Testis (tissue), 3 donors: ENCODE data around the gene GRM8. TPM values are rescaled to one million over a fixed set of nuclear protein-coding genes. Genes with fewer than 3 reads are reported as not detected.

Source experiments
- DNase-seq: peaks from one replicate; pipeline ENCODE4 v3.0.0-alpha.2; 2019
- H3K27ac ChIP-seq, 2 donors: fragments of 200-600 bp; sonication (generic); one replicate each; pipeline ENCODE4 v1.5.1; 2019
- H3K27me3 ChIP-seq: fragments of 200-600 bp; sonication (generic); one replicate; pipeline ENCODE4 v1.5.1; 2019
- H3K36me3 ChIP-seq: fragments of 200-600 bp; sonication (generic); one replicate; pipeline ENCODE4 v1.5.1; 2017; ENCODE audit warnings: low read depth; ENCODE audit errors: missing control alignments
- H3K4me1 ChIP-seq: fragments of 200-600 bp; sonication (generic); one replicate; pipeline ENCODE4 v1.5.1; 2019
- H3K4me3 ChIP-seq, 2 donors: fragments of 200-600 bp; sonication (generic); one replicate each; pipeline ENCODE4 v1.5.1; 2017 to 2019
- H3K9me3 ChIP-seq: fragments of 200-600 bp; sonication (generic); one replicate; pipeline ENCODE4 v1.5.1; 2017
- POLR2A ChIP-seq: fragments of 450-650 bp; IDR thresholded peaks from one replicate; pipeline ENCODE4 v1.6.1; 2017; ENCODE audit warnings: antibody characterized with exemption, mild to moderate bottlenecking, moderate library complexity
- WGBS, 2 donors: methylation state at CpG; one replicate each; pipeline ENCODE4 v1.1.5; 2018; 5-methylcytosine and 5-hydroxymethylcytosine counted together
- intact Hi-C: fragments of 100-400 bp; cut with DNase I; formaldehyde crosslinking; loops from one replicate; pipeline ENCODE4 v1.15.1; 2023; ENCODE audit warnings: low total_unique reads
- polyA plus RNA-seq: library from polyadenylated mRNA; stranded (reverse); fragments of 350-450 nt; fragmentation: Illumina TruSeq; extraction: RNeasy Lipid Tissue Mini Kit (QIAGEN cat#74804); gene quantifications from one replicate; pipeline ENCODE4 v1.2.3, GENCODE V29; 2014; ENCODE audit warnings: low read depth, low replicate concordance; ENCODE audit not compliant: insufficient read depth
- total RNA-seq, 2 donors: library from RNA; depleted of rRNA; stranded (reverse); fragments of >200 nt; gene quantifications; one replicate each; pipeline ENCODE4 v1.2.3, GENCODE V29; 2016
- TF ChIP-seq, protein P1 (sequence below), 3 experiments: fragments of 450-650 bp in 2 of 3; fragments of 200-600 bp in 1 of 3; sonication (generic) in 1 of 3; IDR thresholded peaks; one replicate each; pipeline ENCODE4 v1.5.1; 2016 to 2019; ENCODE audit warnings: antibody characterized with exemption in 3 of 3, mild to moderate bottlenecking in 2 of 3, moderate library complexity in 1 of 3

GRM8 gene
- total and polyA plus RNA-seq, 3 donors from 2014 or later, result 7.1 to 8.2 (median 7.1) TPM

- no peak overlapping the region for H3K4me3 ChIP-seq
- intact Hi-C loops, result no loop called here
- 88 to 95% methylated on average over 2 of the region's 2 CpGs for WGBS, 2 donors
- H3K4me1 ChIP-seq, result no peaks in the 10 kb centered on the region
- TF ChIP-seq, protein P1, sequence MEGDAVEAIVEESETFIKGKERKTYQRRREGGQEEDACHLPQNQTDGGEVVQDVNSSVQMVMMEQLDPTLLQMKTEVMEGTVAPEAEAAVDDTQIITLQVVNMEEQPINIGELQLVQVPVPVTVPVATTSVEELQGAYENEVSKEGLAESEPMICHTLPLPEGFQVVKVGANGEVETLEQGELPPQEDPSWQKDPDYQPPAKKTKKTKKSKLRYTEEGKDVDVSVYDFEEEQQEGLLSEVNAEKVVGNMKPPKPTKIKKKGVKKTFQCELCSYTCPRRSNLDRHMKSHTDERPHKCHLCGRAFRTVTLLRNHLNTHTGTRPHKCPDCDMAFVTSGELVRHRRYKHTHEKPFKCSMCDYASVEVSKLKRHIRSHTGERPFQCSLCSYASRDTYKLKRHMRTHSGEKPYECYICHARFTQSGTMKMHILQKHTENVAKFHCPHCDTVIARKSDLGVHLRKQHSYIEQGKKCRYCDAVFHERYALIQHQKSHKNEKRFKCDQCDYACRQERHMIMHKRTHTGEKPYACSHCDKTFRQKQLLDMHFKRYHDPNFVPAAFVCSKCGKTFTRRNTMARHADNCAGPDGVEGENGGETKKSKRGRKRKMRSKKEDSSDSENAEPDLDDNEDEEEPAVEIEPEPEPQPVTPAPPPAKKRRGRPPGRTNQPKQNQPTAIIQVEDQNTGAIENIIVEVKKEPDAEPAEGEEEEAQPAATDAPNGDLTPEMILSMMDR (IDR thresholded peaks at IDR 0.05), result no peak
- H3K27me3 ChIP-seq, result no peaks in the 10 kb centered on the region
- H3K36me3 ChIP-seq, result no peaks in the 10 kb centered on the region
- H3K27ac ChIP-seq, result no peak overlapping the region
- no peaks in the 10 kb centered on the region for H3K9me3 ChIP-seq
- DNase-seq, result no peak
Observed at GRCh38 chr7:126720232-126720631, 532.5 kb downstream of the GRM8 start.

GRCh38 chr7:126718419-126718818, 534.3 kb downstream of the GRM8 start:
- 89 to 93% methylated on average over 3 of the region's 3 CpGs for WGBS, 2 donors
- no peak overlapping the region for H3K27ac ChIP-seq
- TF ChIP-seq, protein P1 (IDR thresholded peaks at IDR 0.05), result no peak
- no peak for TF ChIP-seq POLR2A
- no peaks in the 10 kb centered on the region for H3K36me3 ChIP-seq
- no peak for DNase-seq
- H3K4me3 ChIP-seq, result no peak overlapping the region
- no peaks in the 10 kb centered on the region for H3K4me1 ChIP-seq
- H3K9me3 ChIP-seq, result no peaks in the 10 kb centered on the region
- no peaks in the 10 kb centered on the region for H3K27me3 ChIP-seq
- intact Hi-C loops, result no loop called here

GRCh38 chr7:126716321-126716720, 536.4 kb downstream of the GRM8 start:
- H3K4me3 ChIP-seq, result no peak overlapping the region
- no peak overlapping the region for H3K27ac ChIP-seq
- no peaks in the 10 kb centered on the region for H3K9me3 ChIP-seq
- intact Hi-C loops, result no loop called here
- no peaks in the 10 kb centered on the region for H3K27me3 ChIP-seq
- no peaks in the 10 kb centered on the region for H3K36me3 ChIP-seq
- DNase-seq, result no peak
- TF ChIP-seq POLR2A, result no peak
- TF ChIP-seq, protein P1 (IDR thresholded peaks at IDR 0.05), result no peak
- no peaks in the 10 kb centered on the region for H3K4me1 ChIP-seq
- 86 to 87% methylated on average over 2 of the region's 2 CpGs for WGBS, 2 donors

DNA sequence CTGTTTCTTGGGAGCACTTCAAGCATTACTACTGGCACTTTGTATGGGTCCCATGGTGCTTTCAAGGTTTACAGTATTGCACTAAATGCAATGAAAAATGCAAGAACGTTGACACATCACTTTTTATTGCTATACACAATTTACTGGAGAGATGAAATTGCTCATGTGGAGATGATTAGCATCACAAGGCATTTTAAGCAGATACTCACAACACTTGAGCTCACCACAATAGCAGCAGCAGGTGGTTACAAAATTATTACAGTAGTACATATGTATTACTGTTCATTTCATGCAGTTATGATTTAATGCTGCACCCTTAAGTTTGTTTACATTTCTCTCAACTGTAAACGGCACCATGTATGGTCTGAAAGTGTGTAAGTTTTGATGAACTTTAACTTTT, 537.7 kb downstream of the GRM8 start:
- no peak overlapping the region for H3K27ac ChIP-seq
- TF ChIP-seq, protein P1 (IDR thresholded peaks at IDR 0.05), result no peak
- TF ChIP-seq POLR2A, result no peak
- no peaks in the 10 kb centered on the region for H3K4me1 ChIP-seq
- WGBS, 2 donors, result 70 to 85% methylated on average over 2 of the region's 2 CpGs
- H3K36me3 ChIP-seq, result no peaks in the 10 kb centered on the region
- DNase-seq, result no peak
- no peaks in the 10 kb centered on the region for H3K27me3 ChIP-seq
- no peaks in the 10 kb centered on the region for H3K9me3 ChIP-seq
- H3K4me3 ChIP-seq, result no peak overlapping the region
- intact Hi-C loops, result no loop called here

GRCh38 chr7:126702242-126703016, 550.3 kb downstream of the GRM8 start:
- no peaks in the 10 kb centered on the region for H3K36me3 ChIP-seq
- 60 to 66% methylated on average over 7 of the region's 7 CpGs for WGBS, 2 donors
- H3K27ac ChIP-seq, result no peak overlapping the region
- TF ChIP-seq, protein P1 (IDR thresholded peaks at IDR 0.05), result no peak
- no peak for TF ChIP-seq POLR2A
- H3K27me3 ChIP-seq, result no peaks in the 10 kb centered on the region
- intact Hi-C loops, result no loop called here
- H3K4me3 ChIP-seq, result no peak overlapping the region
- H3K9me3 ChIP-seq, result no peaks in the 10 kb centered on the region
- no peaks in the 10 kb centered on the region for H3K4me1 ChIP-seq
- DNase-seq, result no peak
